ENCODE measurements around the gene CHST13.
"Not testable (repeated sequence)": the region's sequence is repeated elsewhere in the genome, so short reads cannot be mapped to it uniquely, and the experiment has no call there.

The CHST13 gene

DNA sequence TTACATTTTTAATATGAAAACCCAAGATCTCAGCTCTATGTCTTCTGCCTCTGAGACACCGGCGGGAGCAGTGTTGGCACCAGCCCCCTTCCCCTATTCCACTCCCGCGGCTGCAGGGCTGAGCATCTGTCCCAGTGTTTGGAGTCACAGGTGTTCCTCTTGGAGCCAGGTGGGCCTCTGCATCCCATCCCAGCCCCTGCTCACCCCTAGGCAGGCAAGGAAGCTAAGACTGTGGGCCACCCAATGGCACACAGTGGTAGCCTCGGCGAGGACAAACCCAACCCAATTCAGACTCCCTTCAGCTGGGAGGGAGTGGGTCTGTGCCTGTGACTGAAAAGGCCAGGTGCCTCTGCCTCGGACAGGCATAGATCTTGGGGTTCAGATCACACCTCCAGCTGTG is 3.1 kb downstream of the CHST13 start:
- no peak for DNase-seq

DNA sequence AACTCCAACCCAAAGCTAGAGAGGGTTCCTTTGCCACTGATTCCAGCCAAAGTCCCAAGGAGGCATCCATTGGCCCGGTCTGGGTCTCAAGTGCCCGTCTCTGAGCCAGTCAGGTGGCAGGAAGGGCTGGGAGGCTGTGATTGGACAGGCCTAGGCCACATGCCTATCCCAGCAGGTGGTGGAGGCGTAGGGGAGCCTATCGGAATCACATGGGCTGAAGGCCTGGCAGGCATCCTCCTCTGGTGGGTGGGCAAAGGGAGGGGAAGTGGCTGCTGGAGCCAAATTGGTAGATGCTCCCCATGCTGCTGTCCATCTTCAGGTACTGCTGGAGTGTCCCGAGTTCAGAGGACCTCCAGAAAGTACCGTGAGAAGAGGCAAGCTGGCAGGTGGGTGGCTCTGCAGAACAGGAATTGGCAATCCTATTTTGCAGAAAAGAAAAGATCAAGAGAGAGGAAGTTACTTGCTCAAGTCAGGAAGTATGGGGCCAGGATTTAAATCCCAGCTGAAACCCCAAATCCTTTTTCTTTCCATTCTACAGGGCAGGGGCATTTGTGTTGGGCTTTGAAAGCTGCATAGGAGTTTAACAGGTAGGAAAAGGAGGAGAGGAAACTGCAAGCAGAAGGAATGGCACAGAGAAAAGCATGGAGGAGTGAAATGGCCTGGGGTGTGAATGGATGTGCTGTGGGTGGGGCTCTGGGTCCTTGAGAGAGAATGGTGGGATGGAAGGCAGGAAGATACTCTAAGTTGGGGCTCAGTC is 3.7 kb downstream of the CHST13 start:
- DNase-seq = no peak

DNA sequence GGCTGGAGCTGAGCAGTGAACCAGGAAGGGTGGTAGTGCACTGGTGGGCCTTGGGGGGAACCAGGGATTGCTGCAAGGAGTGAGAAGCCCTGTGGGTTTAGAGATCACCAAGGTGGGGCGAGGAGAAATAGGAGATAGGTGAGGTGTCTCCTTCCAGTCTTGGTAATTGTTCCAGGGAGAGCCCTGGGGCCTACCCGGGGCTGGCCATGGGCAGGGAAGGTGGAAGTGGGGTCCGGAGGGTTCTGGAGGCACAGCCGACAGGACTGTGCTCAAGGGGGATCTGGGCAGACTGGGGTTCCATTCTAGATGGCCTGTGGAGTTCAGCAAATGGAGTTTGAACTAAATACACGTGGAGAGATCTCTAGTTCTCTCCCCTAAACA is 4.5 kb downstream of the CHST13 start:
- no peak for DNase-seq

DNA sequence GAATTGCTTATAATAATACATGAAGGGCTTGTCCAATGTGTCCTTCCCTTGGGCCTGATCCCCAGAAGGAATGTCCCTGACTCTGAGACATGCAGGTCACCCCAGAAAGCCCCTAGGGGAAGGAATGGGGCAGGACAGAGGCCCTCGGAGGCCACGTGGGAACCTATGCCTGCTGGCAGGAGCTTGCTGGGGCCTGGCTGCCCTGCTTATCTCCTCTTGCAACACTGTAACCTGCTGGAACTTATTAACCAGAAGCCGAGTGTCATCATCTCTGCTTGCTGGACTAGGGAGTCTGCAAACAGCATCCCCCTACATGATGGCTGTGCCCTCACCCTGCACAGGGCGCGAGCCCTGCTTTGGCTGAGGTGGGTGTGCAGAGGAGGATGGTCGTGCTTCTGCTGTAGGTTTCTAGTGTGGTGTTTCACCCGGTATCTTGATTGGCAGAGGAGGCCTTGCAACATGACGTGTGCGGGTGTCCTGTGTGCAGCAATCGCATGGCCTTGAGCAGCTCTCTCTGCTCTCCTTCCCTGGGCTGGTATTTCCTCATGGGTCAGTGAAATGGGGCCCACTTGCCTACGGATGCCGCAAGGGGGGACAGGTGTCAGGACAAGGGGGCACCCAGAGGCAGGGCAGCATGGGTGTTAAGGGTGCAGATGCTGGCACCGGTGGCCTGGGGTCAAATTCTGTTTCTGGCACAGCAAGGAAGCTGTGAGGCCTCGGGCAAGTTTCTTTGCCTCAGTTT is 5.0 kb downstream of the CHST13 start:
- peak; percentile 10 for DNase-seq

DNA sequence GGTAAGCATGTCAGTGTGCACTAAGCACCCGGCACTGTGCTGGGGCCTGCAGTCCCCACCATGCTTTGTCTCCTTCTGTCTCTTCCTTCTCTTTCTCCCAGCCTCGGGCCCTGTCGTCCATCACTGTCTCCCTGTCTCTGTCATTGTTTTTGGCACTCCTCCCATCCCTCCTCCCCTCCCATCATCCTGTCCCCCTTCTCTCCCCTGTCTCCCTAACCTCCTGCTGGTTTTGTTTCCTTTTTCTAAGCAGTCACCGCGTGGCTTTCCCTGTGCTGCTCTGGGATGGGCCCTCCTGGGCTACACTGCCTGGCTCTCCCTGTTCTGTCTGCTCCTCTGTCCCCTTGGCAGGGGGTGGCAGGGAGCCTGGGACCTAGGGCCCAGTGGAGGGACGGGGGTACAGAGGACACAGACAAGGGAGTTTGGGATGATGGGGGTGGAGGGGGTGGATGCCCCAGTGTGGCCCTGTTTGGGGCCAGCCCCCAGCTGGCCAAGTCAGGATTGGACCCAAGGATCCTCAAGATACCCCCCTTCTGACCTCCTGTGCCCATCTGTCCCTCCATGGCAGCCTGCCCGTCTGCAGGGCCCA is 5.7 kb downstream of the CHST13 start:
- DNase-seq = no peak

GRCh38 chr3:126530171-126531050 is 6.5 kb downstream of the CHST13 start:
- DNase-seq = no peak

DNA sequence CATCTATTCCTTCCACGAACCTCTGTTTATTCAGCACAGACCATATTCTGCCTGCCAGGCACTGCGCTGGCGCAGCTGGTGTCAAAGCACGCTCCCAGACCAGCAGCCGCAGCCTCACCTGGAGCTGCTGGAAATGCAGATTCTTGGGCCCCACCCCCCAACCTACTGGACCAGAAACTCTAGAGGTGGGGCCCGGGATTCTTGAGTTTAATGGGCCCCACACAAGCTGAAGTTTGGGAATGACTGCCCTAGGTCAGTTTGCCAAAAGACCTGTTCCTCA is 7.0 kb downstream of the CHST13 start:
- no peak for DNase-seq

DNA sequence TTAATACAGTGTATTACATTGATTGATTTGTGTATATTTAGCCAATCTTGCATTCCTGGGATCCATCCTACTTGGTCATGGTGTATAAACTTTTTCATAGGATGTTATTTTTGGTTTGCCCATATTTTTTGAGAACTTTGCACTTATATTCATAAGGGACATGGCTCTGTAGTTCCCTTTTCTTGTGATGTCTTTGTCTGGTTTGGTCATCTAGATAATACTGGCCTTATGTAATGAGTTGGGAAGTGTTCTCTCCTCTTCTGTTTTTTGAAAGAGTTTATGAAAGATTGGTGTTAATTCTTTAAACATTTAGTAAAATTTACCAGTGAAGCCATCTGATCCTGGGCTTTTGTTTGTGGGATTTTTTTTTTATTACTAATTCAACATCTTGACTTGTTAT is 9.6 kb downstream of the CHST13 start:
- DNase-seq = no peak

GRCh38 chr3:126534716-126535115 is 10.8 kb downstream of the CHST13 start:
- not testable (repeated sequence) for DNase-seq

GRCh38 chr3:126535636-126536035 is 11.7 kb downstream of the CHST13 start:
- no peak for DNase-seq

- DNase-seq = no peak
These were observed 12.2 kb downstream of the CHST13 start for GRCh38 chr3:126536126-126536525.

GRCh38 chr3:126537116-126537729 is 13.3 kb downstream of the CHST13 start:
- no peak for DNase-seq

DNA sequence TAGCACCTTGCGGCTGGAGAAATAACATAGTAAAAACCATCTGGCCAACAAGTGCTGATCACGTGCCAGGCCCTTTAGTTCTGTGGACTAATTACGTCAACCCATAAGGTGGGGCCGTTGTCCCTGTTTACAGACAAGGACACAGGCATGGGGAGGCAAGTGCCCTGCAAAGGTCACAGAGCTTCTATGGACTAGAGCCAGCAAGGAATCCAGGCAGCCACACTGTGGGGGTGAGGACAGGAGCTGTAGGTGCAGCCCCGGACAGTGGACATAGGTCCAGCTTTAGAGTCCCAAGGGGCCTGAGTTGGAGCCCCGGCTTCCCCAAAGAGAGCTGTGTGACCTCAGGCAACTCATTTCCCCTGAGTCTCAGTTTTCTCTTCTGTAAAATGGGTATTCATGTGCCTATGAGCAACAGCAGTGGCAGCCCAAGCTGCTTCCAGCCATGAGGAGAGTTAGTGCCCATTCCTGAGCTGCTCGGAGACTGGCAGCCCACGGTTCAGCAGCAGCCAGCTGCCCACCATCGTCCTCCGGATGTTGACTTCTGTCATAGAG is 13.9 kb downstream of the CHST13 start:
- DNase-seq = no peak

GRCh38 chr3:126538316-126538715 is 14.4 kb downstream of the CHST13 start:
- DNase-seq = no peak

DNA sequence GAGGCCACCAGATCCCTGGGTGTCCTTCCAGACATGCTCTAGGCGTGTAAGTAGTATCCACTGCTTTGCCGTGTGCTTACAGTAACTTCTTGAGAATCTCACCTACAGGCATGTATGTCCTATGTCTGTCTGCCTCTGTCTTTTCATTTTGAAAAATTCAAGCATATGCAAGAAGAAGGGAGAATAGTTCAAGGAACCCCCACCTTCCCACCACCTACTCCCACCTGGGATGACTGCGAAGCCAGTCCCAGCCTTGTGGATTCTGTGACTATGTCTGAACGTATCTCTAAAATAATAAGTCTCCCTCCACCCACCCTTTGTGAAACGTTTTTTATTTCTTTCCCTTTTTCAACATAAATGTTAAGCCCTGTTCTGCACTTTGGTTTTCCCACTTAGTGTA is 15.0 kb downstream of the CHST13 start:
- DNase-seq = no peak

DNA sequence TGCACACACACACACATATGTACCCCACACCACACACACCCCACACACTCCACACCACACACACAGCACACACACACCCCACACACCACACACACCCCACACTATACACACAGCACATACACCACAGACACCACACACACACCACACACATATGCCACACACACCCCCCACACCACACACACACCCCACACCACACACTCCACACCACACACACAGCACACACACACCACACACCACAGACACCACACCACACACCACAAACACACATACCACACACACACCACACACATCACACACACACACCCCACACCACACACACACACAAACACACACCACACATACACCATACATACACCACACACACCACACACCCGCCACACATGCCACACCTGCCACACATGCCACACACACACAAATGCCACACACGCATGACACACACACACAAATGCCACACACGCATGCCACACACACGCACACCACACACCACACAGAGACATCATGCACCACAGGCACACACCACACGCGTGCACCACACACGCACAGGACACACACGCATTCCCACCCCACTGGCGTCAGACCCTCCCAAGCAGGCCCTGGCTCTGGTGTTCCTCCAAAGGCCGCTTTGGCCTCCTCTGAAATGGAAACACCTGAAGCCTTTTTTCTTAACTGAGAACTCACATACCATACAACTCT is 15.7 kb downstream of the CHST13 start:
- DNase-seq = no peak

DNA sequence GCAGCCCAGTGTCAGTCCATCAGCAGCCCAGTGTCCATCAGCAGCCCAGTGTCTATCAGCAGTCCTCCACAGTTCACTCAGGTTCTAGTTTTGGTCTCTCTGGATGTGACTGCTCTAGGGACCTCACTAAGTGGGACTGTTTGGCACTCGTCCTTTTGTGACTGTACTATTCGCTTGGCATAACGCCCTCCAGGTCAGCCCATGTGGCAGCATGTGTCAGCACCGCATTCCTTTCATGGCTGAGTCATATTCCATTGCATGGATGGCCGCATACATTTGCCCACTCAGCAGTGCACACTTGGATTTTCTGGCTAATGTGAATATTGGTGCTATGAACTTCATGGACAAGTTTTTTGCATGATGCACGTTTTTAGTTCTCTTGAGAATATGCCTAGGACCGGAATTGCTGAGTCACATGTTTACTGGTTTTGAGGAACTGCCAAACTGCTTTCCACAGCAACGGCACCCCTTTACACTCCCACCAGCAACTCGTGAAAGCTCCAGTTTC is 16.4 kb downstream of the CHST13 start:
- peak; percentile 91 for DNase-seq

DNA sequence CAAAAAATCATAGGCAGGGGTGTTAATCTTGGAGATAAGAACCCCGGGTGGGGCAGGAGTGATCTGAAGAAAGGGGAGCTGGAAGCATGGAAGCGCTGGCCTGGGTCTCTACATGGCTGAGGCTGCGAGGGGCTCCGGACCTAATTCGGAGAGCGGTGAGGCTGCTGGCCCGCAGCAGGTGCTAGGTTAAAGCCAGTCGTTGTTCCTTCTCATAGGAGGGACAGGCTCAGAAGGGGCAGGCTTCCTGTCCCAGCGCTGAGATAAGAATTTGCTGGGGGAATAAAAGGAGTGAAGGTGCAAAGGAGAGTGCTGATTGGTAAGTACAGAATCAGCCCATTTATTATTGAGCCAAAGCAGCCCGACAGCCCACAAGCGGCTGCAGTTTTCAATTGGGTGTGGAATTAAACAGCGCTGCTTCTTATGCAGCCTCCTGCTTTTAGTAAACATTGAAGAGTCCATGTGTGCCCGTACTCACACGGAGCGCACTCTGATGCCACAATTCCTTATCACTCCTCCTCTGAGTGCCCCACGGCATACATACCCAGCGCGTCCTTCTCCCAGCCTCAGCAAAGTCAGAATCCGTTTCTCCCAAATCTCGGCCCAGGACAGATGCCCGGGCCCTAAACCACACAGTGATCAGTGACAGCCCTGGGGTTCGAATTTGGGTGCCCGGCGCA is 17.1 kb downstream of the CHST13 start:
- DNase-seq = no peak

DNA sequence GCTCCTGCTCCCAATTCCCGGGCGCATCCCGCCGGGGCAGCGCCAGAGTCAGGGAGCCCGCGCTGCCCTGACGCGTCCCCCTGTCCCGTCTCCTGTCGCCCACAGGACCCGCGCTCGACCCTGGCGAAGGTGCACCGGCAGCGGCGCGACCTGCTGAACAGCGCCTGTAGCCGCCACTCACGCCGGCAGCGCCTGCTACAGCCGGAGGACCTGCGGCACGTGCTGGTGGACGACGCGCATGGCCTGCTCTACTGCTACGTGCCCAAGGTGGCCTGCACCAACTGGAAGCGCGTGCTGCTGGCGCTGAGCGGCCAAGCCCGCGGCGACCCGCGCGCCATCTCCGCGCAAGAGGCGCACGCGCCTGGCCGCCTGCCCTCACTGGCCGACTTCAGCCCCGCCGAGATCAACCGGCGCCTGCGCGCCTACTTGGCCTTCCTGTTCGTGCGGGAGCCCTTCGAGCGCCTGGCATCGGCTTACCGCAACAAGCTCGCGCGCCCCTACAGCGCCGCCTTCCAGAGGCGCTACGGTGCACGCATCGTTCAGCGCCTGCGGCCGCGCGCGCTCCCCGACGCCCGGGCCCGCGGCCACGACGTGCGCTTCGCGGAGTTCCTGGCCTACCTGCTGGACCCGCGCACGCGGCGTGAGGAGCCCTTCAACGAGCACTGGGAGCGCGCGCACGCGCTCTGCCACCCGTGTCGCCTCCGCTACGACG is 17.8 kb downstream of the CHST13 start:
- no peak for DNase-seq

Data from fibroblast of skin of abdomen (primary cell).